HCT116 (cell line): ENCODE data around the gene APOB. TPM values are rescaled to one million over a fixed set of nuclear protein-coding genes. Genes with fewer than 3 reads are reported as not detected.
A peak's percentile ranks its signal among the peaks of the same experiment; 100 is the strongest.

ENCODE experiments used
- ATAC-seq: fragments of 200-7000 bp; cut with Tn5 transposase; 2 replicates; pipeline ENCODE4 v1.9.1; 2020; ENCODE audit warnings: mild to moderate bottlenecking, moderate library complexity
- BruUV-seq: library from RNA; stranded (reverse); fragments of 400-500 nt; replicated peaks from 2 replicates; lab custom pipeline; 2021; lab: Mats Ljungman, UMichigan
- CTCF ChIA-PET: fragments of 300-600 bp; sonication (Branson Sonifier 250); formaldehyde crosslinking; loops from one replicate; lab custom pipeline; 2021; ENCODE audit warnings: antibody characterized with exemption; lab: Charles Lee
- POLR2A ChIA-PET: fragments of 300-600, 350-600 bp; sonication (Branson Sonifier 250); formaldehyde crosslinking; loops from one replicate; lab custom pipeline; 2021; ENCODE audit warnings: antibody characterized with exemption; lab: Charles Lee
- RAD21 ChIA-PET, 2 experiments: fragments of 300-600 bp; sonication (Branson Sonifier 250); formaldehyde crosslinking; loops; one replicate each; lab custom pipeline; 2023; ENCODE audit warnings: low total read pairs in 2 of 2; ENCODE audit not compliant: uncharacterized antibody in 2 of 2, unreplicated experiment in 2 of 2, low non-redundant PET in 1 of 2; lab: Charles Lee
- DNase-seq: peaks from one replicate; pipeline ENCODE4 v3.0.0-alpha.2; 2010; ENCODE audit warnings: low read depth, low spot score
- H2AFZ ChIP-seq: fragments of 200-600 bp; shearing (Covaris generic), sonication (generic); 2 replicates; pipeline ENCODE4 v1.6.1; 2017; ENCODE audit warnings: low read depth, mixed run types, mixed read lengths, antibody characterized with exemption, low read length; ENCODE audit not compliant: poor library complexity, severe bottlenecking
- H3K27ac ChIP-seq: 2 replicates; pipeline ENCODE4 v1.5.1; 2012; ENCODE audit warnings: low read depth, low read length
- H3K27me3 ChIP-seq: fragments of 200-600 bp; sonication (generic); 2 replicates; pipeline ENCODE4 v1.6.1; 2016; ENCODE audit warnings: mixed run types, low read length, mixed read lengths; ENCODE audit not compliant: insufficient read depth
- H3K36me3 ChIP-seq, 2 experiments: fragments of 200-500 bp in 1 of 2; fragments of 200-600 bp in 1 of 2; sonication (Bioruptor generic) in 1 of 2; sonication (generic) in 1 of 2; 2 replicates each; pipeline versions ENCODE4 v1.5.1 to v1.6.1; 2014 to 2016; ENCODE audit warnings: low read length in 2 of 2, inconsistent platforms in 1 of 2, mixed read lengths in 1 of 2, mixed run types in 1 of 2; ENCODE audit not compliant: insufficient read depth in 2 of 2, control insufficient read depth in 1 of 2
- H3K4me1 ChIP-seq, 2 experiments: fragments of 200-600 bp in 1 of 2; sonication (generic) in 1 of 2; 2 replicates each; pipeline versions ENCODE4 v1.5.1 to v1.6.1; 2012 to 2017; ENCODE audit warnings: low read length in 2 of 2, inconsistent platforms in 1 of 2, mild to moderate bottlenecking in 1 of 2, mixed read lengths in 1 of 2, mixed run types in 1 of 2, moderate library complexity in 1 of 2; ENCODE audit not compliant: insufficient read depth in 2 of 2, control insufficient read depth in 1 of 2
- H3K4me2 ChIP-seq: fragments of 200-600 bp; sonication (generic); 2 replicates; pipeline ENCODE4 v1.6.1; 2017; ENCODE audit warnings: mixed run types, low read length, mixed read lengths
- H3K4me3 ChIP-seq, 2 experiments: fragments of 200-600 bp in 1 of 2; sonication (generic) in 1 of 2; replicated peaks in 1 of 2; 2 replicates each; pipeline ENCODE4 v1.5.1; 2011 to 2016; ENCODE audit warnings: low read length in 2 of 2, control low read depth in 1 of 2, low read depth in 1 of 2, mild to moderate bottlenecking in 1 of 2, mixed read lengths in 1 of 2, mixed run types in 1 of 2
- H3K79me2 ChIP-seq: fragments of 200-600 bp; sonication (generic); 2 replicates; pipeline ENCODE4 v1.6.1; 2017; ENCODE audit warnings: mild to moderate bottlenecking, mixed run types, low read length, moderate library complexity, mixed read lengths; ENCODE audit not compliant: insufficient read depth
- H3K9ac ChIP-seq: fragments of 200-600 bp; sonication (generic); 2 replicates; pipeline ENCODE4 v1.6.1; 2016; ENCODE audit warnings: low read length, mixed read lengths
- H3K9me2 ChIP-seq: fragments of 200-600 bp; sonication (generic), shearing (Covaris generic); 2 replicates; pipeline ENCODE4 v1.6.1; 2017; ENCODE audit warnings: mixed run types, mild to moderate bottlenecking, moderate library complexity; ENCODE audit not compliant: insufficient read depth
- H3K9me3 ChIP-seq, 2 experiments: fragments of 200-500 bp in 1 of 2; fragments of 200-600 bp in 1 of 2; sonication (Bioruptor generic) in 1 of 2; sonication (generic) in 1 of 2; 2 replicates each; pipeline ENCODE4 v1.6.1; 2014 to 2017; ENCODE audit warnings: low read length in 2 of 2, mixed read lengths in 2 of 2, inconsistent platforms in 1 of 2, low read depth in 1 of 2, mild to moderate bottlenecking in 1 of 2, mixed run types in 1 of 2, moderate library complexity in 1 of 2; ENCODE audit not compliant: control insufficient read depth in 1 of 2, insufficient read depth in 1 of 2
- H4K20me1 ChIP-seq: fragments of 200-600 bp; sonication (generic), shearing (Covaris generic); 2 replicates; pipeline ENCODE4 v1.6.1; 2017; ENCODE audit warnings: mixed run types, mild to moderate bottlenecking, moderate library complexity; ENCODE audit not compliant: insufficient read depth
- EGR1 ChIP-seq: IDR thresholded peaks from 2 replicates; pipeline ENCODE4 v1.6.1; 2012; ENCODE audit warnings: low read depth
- JUND ChIP-seq: IDR thresholded peaks from 2 replicates; pipeline ENCODE4 v1.6.1; 2012
- RAD21 ChIP-seq: IDR thresholded peaks from 2 replicates; pipeline ENCODE4 v1.6.1; 2012; ENCODE audit warnings: low read depth, mild to moderate bottlenecking
- SP1 ChIP-seq: IDR thresholded peaks from 2 replicates; pipeline ENCODE4 v1.6.1; 2012; ENCODE audit warnings: low read depth
- SRF ChIP-seq: IDR thresholded peaks from 2 replicates; pipeline ENCODE4 v1.6.1; 2012; ENCODE audit warnings: low read depth
- TCF7L2 ChIP-seq: IDR thresholded peaks from 2 replicates; pipeline ENCODE4 v1.7.0; 2011; ENCODE audit warnings: borderline replicate concordance, inconsistent platforms; ENCODE audit not compliant: insufficient read depth, insufficient read length; ENCODE audit errors: extremely low read depth
- intact Hi-C: fragments of 100-400 bp; cut with micrococcal nuclease; formaldehyde crosslinking; loops from 2 replicates; pipeline ENCODE4 v1.10.0; 2022
- total RNA-seq: library from RNA; stranded (reverse); gene quantifications from one replicate; pipeline ENCODE4 v1.2.1, GENCODE V29; 2021; ENCODE audit not compliant: unreplicated experiment
- TF ChIP-seq, protein P1 (sequence below): IDR thresholded peaks from 2 replicates; pipeline ENCODE4 v1.6.1; 2011; ENCODE audit warnings: mild to moderate bottlenecking, low read length, moderate library complexity; ENCODE audit not compliant: insufficient replicate concordance; ENCODE audit errors: extremely low read depth
- TF ChIP-seq, protein P2 (sequence below): IDR thresholded peaks from 2 replicates; pipeline ENCODE4 v1.6.1; 2012
- TF ChIP-seq, protein P3 (sequence below), 3 experiments: fragments of 200-600 bp in 1 of 3; sonication (generic) in 1 of 3; IDR thresholded peaks in 2 of 3; conservative IDR thresholded peaks in 1 of 3; 2 replicates each; pipeline ENCODE4 v1.5.1; 2012 to 2017; ENCODE audit warnings: low read depth in 2 of 3, low read length in 2 of 3, antibody characterized with exemption in 1 of 3, borderline replicate concordance in 1 of 3, control low read depth in 1 of 3, mild to moderate bottlenecking in 1 of 3, mixed read lengths in 1 of 3, mixed run types in 1 of 3, moderate library complexity in 1 of 3; ENCODE audit not compliant: insufficient read depth in 1 of 3
- TF ChIP-seq, protein P4 (sequence below): IDR thresholded peaks from 2 replicates; pipeline ENCODE4 v1.6.1; 2012; ENCODE audit warnings: low read depth

The APOB gene
- total RNA-seq, 1 experiment from 2014 or later = 1.6 TPM

DNA sequence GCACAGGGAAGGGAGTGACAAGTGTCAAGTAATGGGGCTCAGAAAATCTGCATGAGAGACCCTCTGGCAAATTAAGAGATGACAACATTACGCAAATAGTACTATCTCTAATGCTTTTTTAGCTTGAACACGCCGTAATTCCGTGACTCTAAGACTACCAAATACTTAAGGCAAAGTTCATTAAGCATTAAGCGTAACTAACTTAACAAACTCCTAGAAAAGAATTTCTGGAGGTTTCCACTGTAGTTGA is 1.2 kb downstream of the APOB start:
- H3K4me2 ChIP-seq = no peak overlapping the region
- no peaks in the 10 kb centered on the region for H4K20me1 ChIP-seq
- H2AFZ ChIP-seq = no peak overlapping the region
- no peaks in the 10 kb centered on the region for H3K79me2 ChIP-seq
- TF ChIP-seq, protein P1, sequence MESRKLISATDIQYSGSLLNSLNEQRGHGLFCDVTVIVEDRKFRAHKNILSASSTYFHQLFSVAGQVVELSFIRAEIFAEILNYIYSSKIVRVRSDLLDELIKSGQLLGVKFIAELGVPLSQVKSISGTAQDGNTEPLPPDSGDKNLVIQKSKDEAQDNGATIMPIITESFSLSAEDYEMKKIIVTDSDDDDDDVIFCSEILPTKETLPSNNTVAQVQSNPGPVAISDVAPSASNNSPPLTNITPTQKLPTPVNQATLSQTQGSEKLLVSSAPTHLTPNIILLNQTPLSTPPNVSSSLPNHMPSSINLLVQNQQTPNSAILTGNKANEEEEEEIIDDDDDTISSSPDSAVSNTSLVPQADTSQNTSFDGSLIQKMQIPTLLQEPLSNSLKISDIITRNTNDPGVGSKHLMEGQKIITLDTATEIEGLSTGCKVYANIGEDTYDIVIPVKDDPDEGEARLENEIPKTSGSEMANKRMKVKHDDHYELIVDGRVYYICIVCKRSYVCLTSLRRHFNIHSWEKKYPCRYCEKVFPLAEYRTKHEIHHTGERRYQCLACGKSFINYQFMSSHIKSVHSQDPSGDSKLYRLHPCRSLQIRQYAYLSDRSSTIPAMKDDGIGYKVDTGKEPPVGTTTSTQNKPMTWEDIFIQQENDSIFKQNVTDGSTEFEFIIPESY = no peak
- TF ChIP-seq SRF (no peak), TCF7L2 (no peak), RAD21 (no peak), EGR1 (no peak), JUND (no peak), SP1 (no peak)
- TF ChIP-seq, protein P2, sequence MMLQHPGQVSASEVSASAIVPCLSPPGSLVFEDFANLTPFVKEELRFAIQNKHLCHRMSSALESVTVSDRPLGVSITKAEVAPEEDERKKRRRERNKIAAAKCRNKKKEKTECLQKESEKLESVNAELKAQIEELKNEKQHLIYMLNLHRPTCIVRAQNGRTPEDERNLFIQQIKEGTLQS = no peak
- TF ChIP-seq, protein P3, sequence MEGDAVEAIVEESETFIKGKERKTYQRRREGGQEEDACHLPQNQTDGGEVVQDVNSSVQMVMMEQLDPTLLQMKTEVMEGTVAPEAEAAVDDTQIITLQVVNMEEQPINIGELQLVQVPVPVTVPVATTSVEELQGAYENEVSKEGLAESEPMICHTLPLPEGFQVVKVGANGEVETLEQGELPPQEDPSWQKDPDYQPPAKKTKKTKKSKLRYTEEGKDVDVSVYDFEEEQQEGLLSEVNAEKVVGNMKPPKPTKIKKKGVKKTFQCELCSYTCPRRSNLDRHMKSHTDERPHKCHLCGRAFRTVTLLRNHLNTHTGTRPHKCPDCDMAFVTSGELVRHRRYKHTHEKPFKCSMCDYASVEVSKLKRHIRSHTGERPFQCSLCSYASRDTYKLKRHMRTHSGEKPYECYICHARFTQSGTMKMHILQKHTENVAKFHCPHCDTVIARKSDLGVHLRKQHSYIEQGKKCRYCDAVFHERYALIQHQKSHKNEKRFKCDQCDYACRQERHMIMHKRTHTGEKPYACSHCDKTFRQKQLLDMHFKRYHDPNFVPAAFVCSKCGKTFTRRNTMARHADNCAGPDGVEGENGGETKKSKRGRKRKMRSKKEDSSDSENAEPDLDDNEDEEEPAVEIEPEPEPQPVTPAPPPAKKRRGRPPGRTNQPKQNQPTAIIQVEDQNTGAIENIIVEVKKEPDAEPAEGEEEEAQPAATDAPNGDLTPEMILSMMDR (IDR thresholded peaks at IDR 0.05 in 2 of 3, conservative IDR thresholded peaks at IDR 0.05 in 1 of 3; ENCODE audit: borderline replicate concordance in 1 of 3, insufficient read depth in 1 of 3, low read depth in 2 of 3, low read length in 2 of 3) = no peak
- TF ChIP-seq, protein P4, sequence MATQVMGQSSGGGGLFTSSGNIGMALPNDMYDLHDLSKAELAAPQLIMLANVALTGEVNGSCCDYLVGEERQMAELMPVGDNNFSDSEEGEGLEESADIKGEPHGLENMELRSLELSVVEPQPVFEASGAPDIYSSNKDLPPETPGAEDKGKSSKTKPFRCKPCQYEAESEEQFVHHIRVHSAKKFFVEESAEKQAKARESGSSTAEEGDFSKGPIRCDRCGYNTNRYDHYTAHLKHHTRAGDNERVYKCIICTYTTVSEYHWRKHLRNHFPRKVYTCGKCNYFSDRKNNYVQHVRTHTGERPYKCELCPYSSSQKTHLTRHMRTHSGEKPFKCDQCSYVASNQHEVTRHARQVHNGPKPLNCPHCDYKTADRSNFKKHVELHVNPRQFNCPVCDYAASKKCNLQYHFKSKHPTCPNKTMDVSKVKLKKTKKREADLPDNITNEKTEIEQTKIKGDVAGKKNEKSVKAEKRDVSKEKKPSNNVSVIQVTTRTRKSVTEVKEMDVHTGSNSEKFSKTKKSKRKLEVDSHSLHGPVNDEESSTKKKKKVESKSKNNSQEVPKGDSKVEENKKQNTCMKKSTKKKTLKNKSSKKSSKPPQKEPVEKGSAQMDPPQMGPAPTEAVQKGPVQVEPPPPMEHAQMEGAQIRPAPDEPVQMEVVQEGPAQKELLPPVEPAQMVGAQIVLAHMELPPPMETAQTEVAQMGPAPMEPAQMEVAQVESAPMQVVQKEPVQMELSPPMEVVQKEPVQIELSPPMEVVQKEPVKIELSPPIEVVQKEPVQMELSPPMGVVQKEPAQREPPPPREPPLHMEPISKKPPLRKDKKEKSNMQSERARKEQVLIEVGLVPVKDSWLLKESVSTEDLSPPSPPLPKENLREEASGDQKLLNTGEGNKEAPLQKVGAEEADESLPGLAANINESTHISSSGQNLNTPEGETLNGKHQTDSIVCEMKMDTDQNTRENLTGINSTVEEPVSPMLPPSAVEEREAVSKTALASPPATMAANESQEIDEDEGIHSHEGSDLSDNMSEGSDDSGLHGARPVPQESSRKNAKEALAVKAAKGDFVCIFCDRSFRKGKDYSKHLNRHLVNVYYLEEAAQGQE = no peak
- TF ChIP-seq, all 23 proteins: peak for 0
- POLR2A ChIA-PET = no interaction called here
- BruUV-seq = no TSS peak
- no peak for DNase-seq
- H3K4me1 ChIP-seq = no peaks in the 10 kb centered on the region
- no peak overlapping the region for H3K4me3 ChIP-seq
- no peaks in the 10 kb centered on the region for H3K36me3 ChIP-seq
- H3K9me3 ChIP-seq = no peaks in the 10 kb centered on the region
- H3K27me3 ChIP-seq = peaks cover 28% of the 10 kb centered on the region
- H3K27ac ChIP-seq = no peak overlapping the region
- RAD21 ChIA-PET = interaction anchor here (0.6 to 0.7 kb wide), 2 partner anchors 97 to 275 kb away, joined by 3 read pairs; no protein-coding TSS in a partner anchor
- CTCF ChIA-PET = interaction anchor here (0.8 to 1.3 kb wide), 3 partner anchors 78 to 381 kb away, joined by 3 to 6 read pairs (median 3); no protein-coding TSS in a partner anchor
- no peaks in the 10 kb centered on the region for H3K9me2 ChIP-seq
- H3K9ac ChIP-seq = no peak overlapping the region
- intact Hi-C loops = loop anchor here (1.0 kb wide), 1 partner anchor 275 kb away; no protein-coding TSS in a partner anchor
- peak; percentile 13; the same call in 1 of the 2 replicates for ATAC-seq
